SK-N-SH (cell line): ENCODE data around the gene ALDH1L2. TPM values are rescaled to one million over a fixed set of nuclear protein-coding genes. Genes with fewer than 3 reads are reported as not detected.

Experiments used
- CTCF ChIA-PET: fragments of 300-600, 350-600 bp; formaldehyde crosslinking; extraction: SDS; loops from one replicate; lab custom pipeline; 2021; lab: Yijun Ruan, JAX
- POLR2A ChIA-PET: fragments of 350-600 bp; sonication (Branson Sonifier 250); formaldehyde crosslinking; extraction: SDS; loops from one replicate; lab custom pipeline; 2020; ENCODE audit warnings: antibody characterized with exemption, inconsistent platforms; lab: Yijun Ruan, JAX
- DNase-seq: peaks from one replicate; pipeline ENCODE4 v3.0.0; 2012
- H2AFZ ChIP-seq: fragments of 200-600 bp; sonication (generic); 2 replicates; pipeline ENCODE4 v1.8.1; 2016; ENCODE audit warnings: antibody characterized with exemption, mild to moderate bottlenecking, low read depth
- H3F3A ChIP-seq: fragments of 200-600 bp; sonication (generic); replicated peaks from 2 replicates; pipeline ENCODE3; 2016; ENCODE audit warnings: antibody characterized with exemption, mild to moderate bottlenecking; ENCODE audit not compliant: insufficient read depth
- H3K27ac ChIP-seq, 2 experiments: fragments of 200-500 bp in 1 of 2; fragments of 200-600 bp in 1 of 2; sonication (Bioruptor generic) in 1 of 2; sonication (generic), shearing (Covaris generic) in 1 of 2; 2 replicates each; pipeline versions ENCODE4 v1.5.1 to v1.6.1; 2014 to 2016; ENCODE audit warnings: low read depth in 2 of 2, inconsistent platforms in 1 of 2, low read length in 1 of 2, mild to moderate bottlenecking in 1 of 2, mixed read lengths in 1 of 2
- H3K27me3 ChIP-seq: fragments of 200-600 bp; sonication (generic), shearing (Covaris generic); 2 replicates; pipeline ENCODE4 v1.6.1; 2016; ENCODE audit warnings: mixed run types; ENCODE audit not compliant: insufficient read depth
- H3K36me3 ChIP-seq, 2 experiments: fragments of 200-500 bp in 1 of 2; fragments of 200-600 bp in 1 of 2; sonication (Bioruptor generic) in 1 of 2; sonication (generic) in 1 of 2; replicated peaks in 1 of 2; 2 replicates each; pipeline versions ENCODE3 to v1.5.1; 2014 to 2016; ENCODE audit warnings: low read length in 1 of 2, mild to moderate bottlenecking in 1 of 2; ENCODE audit not compliant: insufficient read depth in 2 of 2, control insufficient read depth in 1 of 2
- H3K4me1 ChIP-seq, 2 experiments: fragments of 200-500 bp in 1 of 2; fragments of 200-600 bp in 1 of 2; sonication (Bioruptor generic) in 1 of 2; sonication (generic), shearing (Covaris generic) in 1 of 2; 2 replicates each; pipeline versions ENCODE4 v1.5.1 to v1.6.1; 2014 to 2016; ENCODE audit warnings: low read depth in 1 of 2, low read length in 1 of 2, mixed run types in 1 of 2; ENCODE audit not compliant: insufficient read depth in 2 of 2, control insufficient read depth in 1 of 2
- H3K4me2 ChIP-seq: fragments of 200-600 bp; sonication (generic), shearing (Covaris generic); 2 replicates; pipeline ENCODE4 v1.6.1; 2017; ENCODE audit warnings: mixed run types
- H3K4me3 ChIP-seq, 2 experiments: fragments of 200-500 bp in 1 of 2; fragments of 200-600 bp in 1 of 2; sonication (Bioruptor generic) in 1 of 2; sonication (generic), shearing (Covaris generic) in 1 of 2; 2 replicates each; pipeline versions ENCODE4 v1.5.1 to v1.8.1; 2014 to 2016; ENCODE audit warnings: low read depth in 2 of 2, inconsistent platforms in 1 of 2, low read length in 1 of 2, mild to moderate bottlenecking in 1 of 2, mixed read lengths in 1 of 2, moderate library complexity in 1 of 2
- H3K79me2 ChIP-seq: fragments of 200-600 bp; sonication (generic); 2 replicates; pipeline ENCODE4 v1.8.1; 2017; ENCODE audit warnings: mild to moderate bottlenecking; ENCODE audit not compliant: insufficient read depth
- H3K9ac ChIP-seq: fragments of 200-600 bp; sonication (generic); 2 replicates; pipeline ENCODE4 v1.6.1; 2017; ENCODE audit warnings: mixed run types
- H3K9me2 ChIP-seq: fragments of 200-600 bp; sonication (generic); 2 replicates; pipeline ENCODE4 v1.6.1; 2017; ENCODE audit warnings: mixed run types
- H3K9me3 ChIP-seq: fragments of 200-600 bp; sonication (generic); 2 replicates; pipeline ENCODE4 v1.6.1; 2017; ENCODE audit warnings: mixed run types, mild to moderate bottlenecking, moderate library complexity
- H4K20me1 ChIP-seq: fragments of 200-600 bp; sonication (generic); 2 replicates; pipeline ENCODE4 v1.6.1; 2017; ENCODE audit warnings: mild to moderate bottlenecking, mixed run types; ENCODE audit not compliant: insufficient read depth
- FOSL2 ChIP-seq: IDR thresholded peaks from 2 replicates; pipeline ENCODE4 v1.4.0; 2012; ENCODE audit warnings: low read depth, mild to moderate bottlenecking, moderate library complexity, borderline replicate concordance
- FOXM1 ChIP-seq: IDR thresholded peaks from 2 replicates; pipeline ENCODE4 v1.4.0; 2012; ENCODE audit warnings: low read depth, mild to moderate bottlenecking
- GABPA ChIP-seq: IDR thresholded peaks from 2 replicates; pipeline ENCODE4 v1.4.0; 2012; ENCODE audit warnings: low read depth, mild to moderate bottlenecking
- GATA2 ChIP-seq: sonication (generic); formaldehyde crosslinking; IDR thresholded peaks from 2 replicates; pipeline ENCODE4 v1.5.0; 2020; ENCODE audit warnings: mild to moderate bottlenecking, missing genetic modification reagents
- MEF2A ChIP-seq: IDR thresholded peaks from 2 replicates; pipeline ENCODE4 v1.4.0; 2012; ENCODE audit warnings: low read depth, borderline replicate concordance
- MXI1 ChIP-seq: IDR thresholded peaks from 2 replicates; pipeline ENCODE4 v1.6.1; 2012; ENCODE audit warnings: mild to moderate bottlenecking, low read depth, low read length, improper control_type of control experiment
- NFIC ChIP-seq: IDR thresholded peaks from 2 replicates; pipeline ENCODE4 v1.4.0; 2012; ENCODE audit warnings: borderline replicate concordance
- POLR2AphosphoS5 ChIP-seq: IDR thresholded peaks from 2 replicates; pipeline ENCODE4 v1.6.1; 2012; ENCODE audit warnings: low read depth, low read length
- RAD21 ChIP-seq: IDR thresholded peaks from 2 replicates; pipeline ENCODE4 v1.6.1; 2012; ENCODE audit warnings: mild to moderate bottlenecking, low read length
- RFX5 ChIP-seq: IDR thresholded peaks from 2 replicates; pipeline ENCODE4 v1.6.1; 2012; ENCODE audit warnings: mild to moderate bottlenecking, improper control_type of control experiment, low read length
- WGBS: methylation state at CpG from one replicate; pipeline ENCODE4 v1.1.6; 2017; ENCODE audit warnings: low lambda C conversion rate; 5-methylcytosine and 5-hydroxymethylcytosine counted together
- polyA plus RNA-seq, 3 experiments: library from polyadenylated mRNA; depleted of rRNA; stranded (reverse); fragments of >200 nt; gene quantifications; 2 replicates each; pipeline ENCODE4 v1.2.3, GENCODE V29; 2012
- TF ChIP-seq, protein P1 (sequence below): IDR thresholded peaks from 2 replicates; pipeline ENCODE4; 2012
- TF ChIP-seq, protein P2 (sequence below): IDR thresholded peaks from 2 replicates; pipeline ENCODE4 v1.4.0; 2012; ENCODE audit warnings: low read depth
- TF ChIP-seq, protein P3 (sequence below): IDR thresholded peaks from 2 replicates; pipeline ENCODE4 v1.6.1; 2012; ENCODE audit warnings: mild to moderate bottlenecking, low read depth, low read length, moderate library complexity

The ALDH1L2 gene
- polyA plus RNA-seq, 1 of the 3 experiments (the other 2 are of a cell fraction), result 1.9 TPM

DNA sequence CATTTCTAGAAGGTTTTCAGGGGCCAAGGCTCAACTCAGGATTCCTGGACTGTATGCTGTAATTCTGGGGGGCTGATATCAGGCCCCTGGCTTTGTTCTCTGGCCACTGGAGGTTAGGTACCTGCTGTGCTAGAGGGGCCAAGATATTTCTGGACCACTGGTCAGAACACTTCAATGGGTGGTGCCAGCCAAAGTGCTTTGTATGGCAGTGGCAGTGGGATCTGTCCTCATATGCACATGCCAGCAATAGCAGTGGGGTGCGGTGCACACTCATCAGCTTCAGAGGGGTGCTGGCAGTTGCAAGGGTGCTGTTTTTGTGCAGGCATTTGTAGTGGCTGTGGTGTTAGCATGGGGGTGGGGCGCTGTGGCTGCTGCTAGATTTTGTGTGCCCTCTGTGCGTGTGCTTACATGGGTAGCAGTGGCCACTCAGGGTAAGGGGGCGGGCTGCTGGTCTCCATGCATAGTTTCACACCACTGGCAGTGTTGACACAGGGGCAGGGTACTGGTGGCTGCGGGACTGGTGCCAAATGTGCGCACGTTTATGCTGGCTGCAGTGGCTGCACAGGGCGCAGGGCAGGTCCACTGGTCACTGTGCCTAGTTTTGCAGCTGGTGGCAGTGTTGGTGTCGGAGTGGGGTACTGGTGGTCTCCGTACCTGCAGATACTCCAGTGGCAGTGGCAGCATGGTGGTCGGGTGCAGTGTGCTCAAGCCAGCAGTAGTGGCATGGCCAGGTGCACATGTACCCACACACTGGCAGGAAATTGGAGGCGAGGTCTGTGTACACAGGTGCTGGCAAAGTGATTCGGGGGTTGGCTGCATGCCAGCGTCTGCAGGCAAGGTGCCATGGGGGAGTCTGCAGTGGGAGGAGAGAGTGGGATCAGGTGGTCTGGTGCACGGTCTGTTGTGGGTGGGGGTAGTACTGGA, 85.6 kb downstream of the ALDH1L2 start:
- Histone ChIP-seq H4K20me1 (no peaks in the 10 kb centered on the region), H3K9ac (no peak overlapping the region), H2AFZ (no peak overlapping the region), H3F3A (no peaks in the 10 kb centered on the region), H3K27me3 (no peaks in the 10 kb centered on the region), H3K4me3 (no peak overlapping the region), H3K79me2 (no peaks in the 10 kb centered on the region), H3K27ac (no peak overlapping the region), H3K4me1 (peaks cover 0 to 2% of the 10 kb centered on the region in 2 experiments; a peak in 1 of 4 replicates), H3K9me3 (no peaks in the 10 kb centered on the region), H3K36me3 (peaks cover 57 to 82% of the 10 kb centered on the region in 2 experiments), H3K4me2 (no peak overlapping the region), H3K9me2 (no peaks in the 10 kb centered on the region)
- CTCF ChIA-PET, result no interaction called here
- POLR2A ChIA-PET, result no interaction called here
- TF ChIP-seq, protein P1, sequence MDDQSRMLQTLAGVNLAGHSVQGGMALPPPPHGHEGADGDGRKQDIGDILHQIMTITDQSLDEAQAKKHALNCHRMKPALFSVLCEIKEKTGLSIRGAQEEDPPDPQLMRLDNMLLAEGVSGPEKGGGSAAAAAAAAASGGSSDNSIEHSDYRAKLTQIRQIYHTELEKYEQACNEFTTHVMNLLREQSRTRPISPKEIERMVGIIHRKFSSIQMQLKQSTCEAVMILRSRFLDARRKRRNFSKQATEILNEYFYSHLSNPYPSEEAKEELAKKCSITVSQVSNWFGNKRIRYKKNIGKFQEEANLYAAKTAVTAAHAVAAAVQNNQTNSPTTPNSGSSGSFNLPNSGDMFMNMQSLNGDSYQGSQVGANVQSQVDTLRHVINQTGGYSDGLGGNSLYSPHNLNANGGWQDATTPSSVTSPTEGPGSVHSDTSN, result no peak
- TF ChIP-seq, protein P2, sequence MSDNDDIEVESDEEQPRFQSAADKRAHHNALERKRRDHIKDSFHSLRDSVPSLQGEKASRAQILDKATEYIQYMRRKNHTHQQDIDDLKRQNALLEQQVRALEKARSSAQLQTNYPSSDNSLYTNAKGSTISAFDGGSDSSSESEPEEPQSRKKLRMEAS, result no peak
- TF ChIP-seq FOXM1 (no peak), FOSL2 (no peak), MEF2A (no peak), GABPA (no peak), POLR2AphosphoS5 (no peak), GATA2 (CRISPR knock-in tag) (no peak), RAD21 (no peak), NFIC (no peak), RFX5 (no peak), MXI1 (no peak)
- TF ChIP-seq, protein P3, sequence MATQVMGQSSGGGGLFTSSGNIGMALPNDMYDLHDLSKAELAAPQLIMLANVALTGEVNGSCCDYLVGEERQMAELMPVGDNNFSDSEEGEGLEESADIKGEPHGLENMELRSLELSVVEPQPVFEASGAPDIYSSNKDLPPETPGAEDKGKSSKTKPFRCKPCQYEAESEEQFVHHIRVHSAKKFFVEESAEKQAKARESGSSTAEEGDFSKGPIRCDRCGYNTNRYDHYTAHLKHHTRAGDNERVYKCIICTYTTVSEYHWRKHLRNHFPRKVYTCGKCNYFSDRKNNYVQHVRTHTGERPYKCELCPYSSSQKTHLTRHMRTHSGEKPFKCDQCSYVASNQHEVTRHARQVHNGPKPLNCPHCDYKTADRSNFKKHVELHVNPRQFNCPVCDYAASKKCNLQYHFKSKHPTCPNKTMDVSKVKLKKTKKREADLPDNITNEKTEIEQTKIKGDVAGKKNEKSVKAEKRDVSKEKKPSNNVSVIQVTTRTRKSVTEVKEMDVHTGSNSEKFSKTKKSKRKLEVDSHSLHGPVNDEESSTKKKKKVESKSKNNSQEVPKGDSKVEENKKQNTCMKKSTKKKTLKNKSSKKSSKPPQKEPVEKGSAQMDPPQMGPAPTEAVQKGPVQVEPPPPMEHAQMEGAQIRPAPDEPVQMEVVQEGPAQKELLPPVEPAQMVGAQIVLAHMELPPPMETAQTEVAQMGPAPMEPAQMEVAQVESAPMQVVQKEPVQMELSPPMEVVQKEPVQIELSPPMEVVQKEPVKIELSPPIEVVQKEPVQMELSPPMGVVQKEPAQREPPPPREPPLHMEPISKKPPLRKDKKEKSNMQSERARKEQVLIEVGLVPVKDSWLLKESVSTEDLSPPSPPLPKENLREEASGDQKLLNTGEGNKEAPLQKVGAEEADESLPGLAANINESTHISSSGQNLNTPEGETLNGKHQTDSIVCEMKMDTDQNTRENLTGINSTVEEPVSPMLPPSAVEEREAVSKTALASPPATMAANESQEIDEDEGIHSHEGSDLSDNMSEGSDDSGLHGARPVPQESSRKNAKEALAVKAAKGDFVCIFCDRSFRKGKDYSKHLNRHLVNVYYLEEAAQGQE, result no peak
- no peak for DNase-seq
- 82% methylated on average over 7 of the region's 15 CpGs for WGBS
